ENCODE results near the gene PLEKHG4B. TPM values are rescaled to one million over a fixed set of nuclear protein-coding genes. Genes with fewer than 3 reads are reported as not detected.
"Not testable (repeated sequence)": the region's sequence is repeated elsewhere in the genome, so short reads cannot be mapped to it uniquely, and the experiment has no call there.

PLEKHG4B gene
- total RNA-seq = under 1 TPM; 0.03 to 0.06 TPM
- long read RNA-seq = 0 reads

GRCh38 chr5:91556-92263, at the start of gene PLEKHG4B:
Gene PLEKHG4B (plus strand): TSS chr5:92168. CDS start chr5:92232, 64 bp downstream.
- ATAC-seq (peak in 1 of 2 donors; percentile 34), DNase-seq (no peak)
- intact Hi-C loops (cut with DNase I) = no loop called here

GRCh38 chr5:42250-42649, 49.7 kb upstream of the PLEKHG4B start:
- intact Hi-C loops (cut with DNase I) = no loop called here
- ATAC-seq = no peak
- DNase-seq = no peak

GRCh38 chr5:48192-48591, 43.8 kb upstream of the PLEKHG4B start:
- ATAC-seq = no peak
- DNase-seq = no peak
- intact Hi-C loops (cut with DNase I) = no loop called here

- not testable (repeated sequence) for ATAC-seq
Measured at GRCh38 chr5:49530-49929, 42.4 kb upstream of the PLEKHG4B start.

GRCh38 chr5:49953-50544, 41.9 kb upstream of the PLEKHG4B start:
- intact Hi-C loops (cut with DNase I) = no loop called here
- DNase-seq (no peak), ATAC-seq (no peak)

More at GRCh38 chr5:49530-49929, 42.4 kb upstream of the PLEKHG4B start:
- intact Hi-C loops (cut with DNase I); DNase-seq: not testable (repeated sequence)

- no peak for DNase-seq
- intact Hi-C loops (cut with DNase I) = no loop called here
- no peak for ATAC-seq
Measured at GRCh38 chr5:50724-51499, 41.1 kb upstream of the PLEKHG4B start.

- intact Hi-C loops (cut with DNase I) = no loop called here
- DNase-seq = no peak
- ATAC-seq = no peak
Measured at GRCh38 chr5:51500-51823, 40.5 kb upstream of the PLEKHG4B start.

GRCh38 chr5:53381-54174, 38.4 kb upstream of the PLEKHG4B start:
- peak; percentile 60 for DNase-seq
- peak; percentile 74 to 94 for ATAC-seq
- intact Hi-C loops (cut with DNase I) = no loop called here

GRCh38 chr5:54175-54730, 37.7 kb upstream of the PLEKHG4B start:
- ATAC-seq (no peak), DNase-seq (no peak)
- intact Hi-C loops (cut with DNase I) = no loop called here

GRCh38 chr5:54876-55569, 36.9 kb upstream of the PLEKHG4B start:
- intact Hi-C loops (cut with DNase I) = no loop called here
- no peak for DNase-seq

GRCh38 chr5:56561-57290, 35.2 kb upstream of the PLEKHG4B start:
- intact Hi-C loops (cut with DNase I) = no loop called here
- no peak for DNase-seq
- no peak for ATAC-seq

More at GRCh38 chr5:54876-55569, 36.9 kb upstream of the PLEKHG4B start:
- ATAC-seq = no peak

- ATAC-seq; intact Hi-C loops (cut with DNase I); DNase-seq: not testable (repeated sequence)
Measured at GRCh38 chr5:60250-60649, 31.7 kb upstream of the PLEKHG4B start.

- intact Hi-C loops (cut with DNase I) = no loop called here
- DNase-seq (no peak), ATAC-seq (no peak)
Measured at GRCh38 chr5:70440-70839, 21.5 kb upstream of the PLEKHG4B start.

- ATAC-seq; DNase-seq; intact Hi-C loops (cut with DNase I): not testable (repeated sequence)
Measured at GRCh38 chr5:72316-73180, 19.4 kb upstream of the PLEKHG4B start.

GRCh38 chr5:73181-73447, 18.9 kb upstream of the PLEKHG4B start:
- DNase-seq; ATAC-seq; intact Hi-C loops (cut with DNase I): not testable (repeated sequence)

GRCh38 chr5:73768-74502, 18.0 kb upstream of the PLEKHG4B start:
- intact Hi-C loops (cut with DNase I) = no loop called here
- ATAC-seq (no peak), DNase-seq (no peak)

Data from left cardiac atrium (tissue), 4 donors.